Measurements from ENCODE around the gene NFE2L1. TPM values are rescaled to one million over a fixed set of nuclear protein-coding genes. Genes with fewer than 3 reads are reported as not detected.
A peak's percentile ranks its signal among the peaks of the same experiment; 100 is the strongest.

The NFE2L1 gene
- total RNA-seq, 1 experiment from 2014 or later: 149 TPM

GRCh38 chr17:48057626-48058025, 9.5 kb downstream of the NFE2L1 start:
- CTCF ChIA-PET: interaction anchor here (1.5 to 2.7 kb wide), 3 partner anchors 17 to 32 kb away, joined by 4 to 12 read pairs (median 8); no protein-coding TSS in a partner anchor
- POLR2A ChIA-PET: interaction anchor here (0.5 to 5.5 kb wide), 4 partner anchors 9 to 73 kb away, joined by 3 to 32 read pairs (median 3); partner anchors contain the start of gene NFE2L1
- peaks cover 63% of the 10 kb centered on the region for H3K36me3 Mint-ChIP-seq
- no peak for DNase-seq (ENCODE audit: low spot score)
- H3K27ac Mint-ChIP-seq: 0 out of 2 replicates have a peak overlapping the region, but pooled peaks have one; percentile 45
- H3K9me3 Mint-ChIP-seq: no peaks in the 10 kb centered on the region
- no peak for TF ChIP-seq ZNF416 (CRISPR knock-in tag; IDR thresholded peaks at IDR 0.05)
- ATAC-seq: no peak
- no peaks in the 10 kb centered on the region for H3K27me3 Mint-ChIP-seq (ENCODE audit: low read depth)
- no peak overlapping the region for H3K4me3 Mint-ChIP-seq
- H3K4me1 Mint-ChIP-seq: peaks cover 44% of the 10 kb centered on the region

GRCh38 chr17:48058393-48059124, 10.4 kb downstream of the NFE2L1 start:
- no peak for DNase-seq (ENCODE audit: low spot score)
- ChIA-PET CTCF (interaction anchor here (0.9 to 2.7 kb wide), 5 partner anchors 10 to 33 kb away, joined by 3 to 12 read pairs (median 4); partner anchors contain the start of gene NFE2L1), POLR2A (interaction anchor here (1.0 to 5.5 kb wide), 4 partner anchors 8 to 13 kb away, joined by 3 to 32 read pairs (median 5); partner anchors contain the start of gene NFE2L1)
- no peaks in the 10 kb centered on the region for H3K27me3 Mint-ChIP-seq (ENCODE audit: low read depth)
- ATAC-seq: no peak
- no peak for TF ChIP-seq EMX1 (CRISPR knock-in tag; IDR thresholded peaks at IDR 0.05)
- no peak for TF ChIP-seq ATF2 (CRISPR knock-in tag; IDR thresholded peaks at IDR 0.05; ENCODE audit: borderline replicate concordance, low read depth)
- no peak for TF ChIP-seq ERG (CRISPR knock-in tag; IDR thresholded peaks at IDR 0.05)
- no peak for TF ChIP-seq E2F1 (CRISPR knock-in tag; IDR thresholded peaks at IDR 0.05)
- TF ChIP-seq NR3C1 (CRISPR knock-in tag; conservative IDR thresholded peaks at IDR 0.05; ENCODE audit: low read depth): no peak
- no peak for TF ChIP-seq ZNF512 (CRISPR knock-in tag; IDR thresholded peaks at IDR 0.05; ENCODE audit: borderline replicate concordance)
- no peak for TF ChIP-seq TP53 (CRISPR knock-in tag; IDR thresholded peaks at IDR 0.05)
- TF ChIP-seq E2F5 (CRISPR knock-in tag; IDR thresholded peaks at IDR 0.05): no peak
- TF ChIP-seq NFATC4 (CRISPR knock-in tag; IDR thresholded peaks at IDR 0.05): no peak
- no peak for TF ChIP-seq GTF2I (CRISPR knock-in tag; conservative IDR thresholded peaks at IDR 0.05)
- no peak for TF ChIP-seq MAX (CRISPR knock-in tag; IDR thresholded peaks at IDR 0.05)
- no peak for TF ChIP-seq ZBTB21 (CRISPR knock-in tag; IDR thresholded peaks at IDR 0.05; ENCODE audit: borderline replicate concordance)
- TF ChIP-seq HMGXB4 (CRISPR knock-in tag; IDR thresholded peaks at IDR 0.05): no peak
- H3K4me1 Mint-ChIP-seq: peaks cover 35% of the 10 kb centered on the region
- H3K27ac Mint-ChIP-seq: peak overlapping the region; percentile 78
- peaks cover 63% of the 10 kb centered on the region for H3K36me3 Mint-ChIP-seq
- no peak overlapping the region for H3K4me3 Mint-ChIP-seq
- no peaks in the 10 kb centered on the region for H3K9me3 Mint-ChIP-seq
